Measurements from ENCODE around the gene MTRF1.

- TF ChIP-seq GATA2 (IDR thresholded peaks at IDR 0.05; ENCODE audit: low read depth, low read length) (no peak), GATA3 (IDR thresholded peaks at IDR 0.05; ENCODE audit: low read depth, low read length) (no peak)
Observed at GRCh38 chr13:41274881-41275280, 11.5 kb upstream of the MTRF1 start.
